ENCODE results near the gene CENPK. TPM values are rescaled to one million over a fixed set of nuclear protein-coding genes. Genes with fewer than 3 reads are reported as not detected.

CENPK gene
- total RNA-seq, 6 experiments from 2014 or later: 12.0 to 24.0 (median 19.4) TPM

DNA sequence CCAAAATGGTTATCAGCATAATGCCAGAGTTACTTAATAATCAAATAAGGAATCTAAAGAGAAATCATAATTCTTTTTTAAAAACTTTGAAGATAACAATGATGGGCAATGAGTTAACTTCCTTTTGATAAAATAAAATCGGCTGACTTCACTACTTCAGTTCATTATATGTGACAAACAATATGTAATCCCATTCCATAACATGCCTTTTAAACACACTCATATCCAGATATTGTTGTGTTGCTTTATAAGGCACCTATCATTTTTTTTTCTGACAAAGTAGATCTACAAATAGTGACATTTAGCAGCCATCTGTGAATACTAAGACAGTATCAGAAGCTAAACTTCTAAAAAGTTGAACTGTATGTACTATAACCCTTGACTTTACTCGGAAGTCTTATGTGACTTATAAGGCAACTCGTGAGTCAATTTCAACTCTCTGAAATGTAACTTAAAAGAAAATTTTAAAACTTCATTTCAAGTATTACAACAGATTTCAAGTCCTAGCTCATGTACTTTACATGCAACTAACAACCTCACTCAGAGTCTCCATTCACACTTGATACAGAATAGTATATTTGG lies 88.7 kb downstream of the CENPK start:
- H3K4me3 Mint-ChIP-seq: peak overlapping the region; percentile 24
- no peaks in the 10 kb centered on the region for H3K9me3 Mint-ChIP-seq
- peaks cover 31% of the 10 kb centered on the region for H3K36me3 Mint-ChIP-seq (ENCODE audit: low read depth)
- no peaks in the 10 kb centered on the region; the same call in 1 of the 2 replicates for H3K27me3 Mint-ChIP-seq (ENCODE audit: insufficient read depth)
- DNase-seq: no peak
- peaks cover 15% of the 10 kb centered on the region for H3K4me1 Mint-ChIP-seq (ENCODE audit: low read depth)
- H3K27ac Mint-ChIP-seq: peak overlapping the region; percentile 42; the same call in 1 of the 2 replicates
- TF ChIP-seq, protein P1, sequence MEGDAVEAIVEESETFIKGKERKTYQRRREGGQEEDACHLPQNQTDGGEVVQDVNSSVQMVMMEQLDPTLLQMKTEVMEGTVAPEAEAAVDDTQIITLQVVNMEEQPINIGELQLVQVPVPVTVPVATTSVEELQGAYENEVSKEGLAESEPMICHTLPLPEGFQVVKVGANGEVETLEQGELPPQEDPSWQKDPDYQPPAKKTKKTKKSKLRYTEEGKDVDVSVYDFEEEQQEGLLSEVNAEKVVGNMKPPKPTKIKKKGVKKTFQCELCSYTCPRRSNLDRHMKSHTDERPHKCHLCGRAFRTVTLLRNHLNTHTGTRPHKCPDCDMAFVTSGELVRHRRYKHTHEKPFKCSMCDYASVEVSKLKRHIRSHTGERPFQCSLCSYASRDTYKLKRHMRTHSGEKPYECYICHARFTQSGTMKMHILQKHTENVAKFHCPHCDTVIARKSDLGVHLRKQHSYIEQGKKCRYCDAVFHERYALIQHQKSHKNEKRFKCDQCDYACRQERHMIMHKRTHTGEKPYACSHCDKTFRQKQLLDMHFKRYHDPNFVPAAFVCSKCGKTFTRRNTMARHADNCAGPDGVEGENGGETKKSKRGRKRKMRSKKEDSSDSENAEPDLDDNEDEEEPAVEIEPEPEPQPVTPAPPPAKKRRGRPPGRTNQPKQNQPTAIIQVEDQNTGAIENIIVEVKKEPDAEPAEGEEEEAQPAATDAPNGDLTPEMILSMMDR (IDR thresholded peaks at IDR 0.05): no peak

GRCh38 chr5:65468633-65469032 lies 94.3 kb downstream of the CENPK start:
- DNase-seq: no peak
- Mint-ChIP-seq H3K36me3 (ENCODE audit: low read depth) (peaks cover 18% of the 10 kb centered on the region), H3K4me3 (peak overlapping the region; percentile 8; the same call in 1 of the 2 replicates), H3K9me3 (no peaks in the 10 kb centered on the region), H3K4me1 (ENCODE audit: low read depth) (peaks cover 32% of the 10 kb centered on the region), H3K27ac (no peak overlapping the region), H3K27me3 (ENCODE audit: insufficient read depth) (no peaks in the 10 kb centered on the region)
- TF ChIP-seq, protein P1 (IDR thresholded peaks at IDR 0.05): no peak

Other genes starting within 250 kb of the CENPK start
- gene ADAMTS6, start 81.2 kb downstream of the CENPK start, total RNA-seq (2021; fragmentation: NEBNext Ultra II Directional; extraction: Animal tissue kit (Norgen Biotek cat#: 25700)): 10 to 100 TPM; 23.1 to 29.9 (median 28.3) TPM
- 10 to 100 TPM; 17.1 to 24.0 (median 22.1) TPM for gene PPWD1, start 128 bp upstream of the CENPK start, total RNA-seq (2021; fragmentation: NEBNext Ultra II Directional; extraction: Animal tissue kit (Norgen Biotek cat#: 25700))
- 10 to 100 TPM; 13.1 to 18.0 (median 15.9) TPM for gene TRIM23, start 61.2 kb upstream of the CENPK start, total RNA-seq (2021; fragmentation: NEBNext Ultra II Directional; extraction: Animal tissue kit (Norgen Biotek cat#: 25700))
- gene SHLD3, start 61.9 kb upstream of the CENPK start, total RNA-seq (2021; fragmentation: NEBNext Ultra II Directional; extraction: Animal tissue kit (Norgen Biotek cat#: 25700)): 1 to 10 TPM; 1.2 to 2.0 (median 1.4) TPM
- gene TRAPPC13, start 61.9 kb upstream of the CENPK start, total RNA-seq (2021; fragmentation: NEBNext Ultra II Directional; extraction: Animal tissue kit (Norgen Biotek cat#: 25700)): 10 to 100 TPM; 15.3 to 20.8 (median 19.4) TPM
- gene SGTB, start 158.9 kb upstream of the CENPK start, total RNA-seq (2021; fragmentation: NEBNext Ultra II Directional; extraction: Animal tissue kit (Norgen Biotek cat#: 25700)): 10 to 100 TPM; 25.7 to 32.7 (median 30.1) TPM
- gene NLN, start 159.0 kb upstream of the CENPK start, total RNA-seq (2021; fragmentation: NEBNext Ultra II Directional; extraction: Animal tissue kit (Norgen Biotek cat#: 25700)): 10 to 100 TPM; 47.9 to 62.0 (median 57.1) TPM